ENCODE measurements around the gene UNC50.

Gene UNC50

DNA sequence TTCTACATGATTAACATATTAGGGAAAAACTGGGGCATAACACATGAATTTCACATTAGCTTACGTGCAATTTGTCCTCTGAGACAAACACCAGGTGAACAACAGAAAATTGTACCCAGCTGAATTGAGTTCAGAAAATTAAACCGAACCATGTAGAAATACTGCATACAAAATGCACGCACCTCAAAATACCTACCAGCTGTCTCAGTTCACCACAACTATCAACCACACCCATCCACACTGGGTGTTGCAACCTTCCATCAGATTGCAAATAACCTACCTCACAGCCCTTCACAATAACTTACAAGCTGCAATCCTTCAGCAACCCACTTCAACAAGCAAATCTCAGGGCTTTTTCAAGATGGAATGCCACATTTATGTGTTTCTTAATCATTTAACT is 55.9 kb downstream of the UNC50 start:
- DNase-seq (ENCODE audit: low read depth in 2 of 2): no peak

DNA sequence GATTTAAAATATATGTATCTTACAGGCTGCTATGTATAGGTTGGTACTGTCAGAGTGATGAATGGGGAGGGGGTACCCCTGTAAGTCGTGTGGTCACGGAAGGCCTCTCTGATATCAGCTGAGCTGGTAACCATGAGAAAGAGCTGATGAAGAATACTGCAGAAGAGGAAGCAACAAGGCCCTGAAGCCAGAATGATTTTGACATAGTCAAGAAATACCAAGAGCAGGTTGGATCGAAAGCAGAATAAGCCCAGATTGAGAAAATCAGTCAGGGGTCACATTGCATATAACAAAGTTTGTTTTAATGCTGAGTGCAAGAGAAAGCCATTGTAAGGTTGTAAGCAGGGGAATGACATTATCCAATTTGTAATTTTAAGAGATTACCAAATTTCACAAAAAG is 57.3 kb downstream of the UNC50 start:
- no peak for DNase-seq (ENCODE audit: low read depth in 2 of 2)

All from stimulated activated CD4-positive, alpha-beta T cell treated with anti-CD3 and anti-CD28 coated beads, Interleukin-1b, Interleukin-23, amount 100 ng/mL, for 4 hours (primary cell).